ENCODE data around the gene PRKCH.

GRCh38 chr14:61329478-61330051 lies 8.2 kb downstream of the PRKCH start:
- TF ChIP-seq EZH2phosphoT487 (IDR thresholded peaks at IDR 0.05; ENCODE audit: borderline replicate concordance, low read length), result no peak
- TF ChIP-seq CTCF (conservative IDR thresholded peaks at IDR 0.05; ENCODE audit: low read depth, low read length), result no peak
